ENCODE results near the gene RPL22. TPM values are rescaled to one million over a fixed set of nuclear protein-coding genes. Genes with fewer than 3 reads are reported as not detected.
A peak's percentile ranks its signal among the peaks of the same experiment; 100 is the strongest.

The RPL22 gene
- total and polyA plus RNA-seq, 2 of the 4 experiments (the other 2 are of a cell fraction) = 26.2 to 131 TPM

GRCh38 chr1:6185635-6186382 is 13.6 kb downstream of the RPL22 start:
- H3K56ac ChIP-seq (ENCODE audit: extremely low read depth, insufficient read depth, low read length) = no peak overlapping the region
- no peak overlapping the region for H3K4ac ChIP-seq (ENCODE audit: low read depth, low read length)
- H2AK9ac ChIP-seq (replicated peaks; ENCODE audit: low read depth, low read length, poor library complexity) = no peak overlapping the region
- H3K4me2 ChIP-seq (ENCODE audit: low read depth, low read length) = peak overlapping the region; percentile 17; the same call in 1 of the 2 replicates
- H2AFZ ChIP-seq (replicated peaks; ENCODE audit: low read length, poor library complexity) = no peak overlapping the region
- peaks cover 60% of the 10 kb centered on the region for H4K20me1 ChIP-seq (ENCODE audit: insufficient read depth, low read length)
- no peak overlapping the region for H2BK5ac ChIP-seq (ENCODE audit: low read depth, low read length, poor library complexity, severe bottlenecking)
- no peaks in the 10 kb centered on the region for H3K9me3 ChIP-seq (ENCODE audit: control insufficient read depth, insufficient read depth, low read length)
- 20% methylated on average over 1 of the region's 10 CpGs; no CpG with 5 or more reads in 1 of the 2 experiments for WGBS, 2 experiments (ENCODE audit: extremely low coverage in 2 of 2, insufficient read length in 1 of 2)
- ChIA-PET CTCF (interaction anchor here (0.9 kb wide), 1 partner anchor 12 kb away, joined by 5 read pairs; no protein-coding TSS in a partner anchor), POLR2A (ENCODE audit: unreplicated experiment) (no interaction called here)
- peaks cover 14% of the 10 kb centered on the region for H3K4me1 ChIP-seq (ENCODE audit: control insufficient read depth, insufficient read depth, low read length)
- intact Hi-C loops (cut with micrococcal nuclease) = loop anchor here (1.0 to 2.0 kb wide), 2 partner anchors 83 to 133 kb away; no protein-coding TSS in a partner anchor
- in situ Hi-C loops (cut with MboI; ENCODE audit: low sequenced_read_pairs) = no loop called here
- TSS peak; percentile 95 for BruUV-seq (replicated peaks)
- no peak overlapping the region for H4K91ac ChIP-seq (ENCODE audit: insufficient read depth, low read depth, low read length)
- no peak overlapping the region for H2BK15ac ChIP-seq (ENCODE audit: low read depth, low read length)
- H3K9me1 ChIP-seq (ENCODE audit: insufficient read depth, low read length) = peaks cover 15% of the 10 kb centered on the region
- TF ChIP-seq RAD21 (IDR thresholded peaks at IDR 0.05; ENCODE audit: low read length) (peak; percentile 44), USF2 (IDR thresholded peaks at IDR 0.05; ENCODE audit: low read depth, low read length) (no peak), SMC3 (IDR thresholded peaks at IDR 0.05; ENCODE audit: low read depth, low read length) (peak; percentile 38; the same call in 1 of the 2 replicates), MXI1 (IDR thresholded peaks at IDR 0.05; ENCODE audit: borderline replicate concordance, low read depth, low read length) (no peak), CTCF (conservative IDR thresholded peaks at IDR 0.05; ENCODE audit: low read depth, low read length) (peak; percentile 54)
- H3K23ac ChIP-seq (ENCODE audit: low read depth, low read length) = no peak overlapping the region
- no peak overlapping the region for H4K5ac ChIP-seq (ENCODE audit: low read depth, low read length)
- H2AK5ac ChIP-seq (ENCODE audit: low read depth, low read length) = no peak overlapping the region
- H3K18ac ChIP-seq (ENCODE audit: low read depth, low read length) = no peak overlapping the region
- ATAC-seq (ENCODE audit: low read depth) (peak; percentile 59), DNase-seq (peak; percentile 41)
- H3K9ac ChIP-seq (ENCODE audit: low read depth, low read length) = no peak overlapping the region
- dilution Hi-C loops (cut with HindIII; ENCODE audit: low sequenced_read_pairs, unreplicated experiment) = no loop called here
- H3K4me3 ChIP-seq (ENCODE audit: insufficient read depth, low read depth, low read length) = no peak overlapping the region
- peaks cover 20 to 39% of the 10 kb centered on the region in 2 experiments for H3K79me1 ChIP-seq (ENCODE audit: low read depth in 1 of 2, low read length in 2 of 2)
- peaks cover 38% of the 10 kb centered on the region for H3K36me3 ChIP-seq (ENCODE audit: control insufficient read depth, insufficient read depth, low read length)
- peaks cover 5% of the 10 kb centered on the region; the same call in 1 of the 2 replicates for H3K27me3 ChIP-seq (ENCODE audit: control insufficient read depth, insufficient read depth, low read length)
- no peak overlapping the region for H4K8ac ChIP-seq (ENCODE audit: low read depth in 2 of 2, low read length in 2 of 2)
- H2BK120ac ChIP-seq (ENCODE audit: low read depth, low read length) = no peak overlapping the region
- H3K27ac ChIP-seq (ENCODE audit: insufficient read depth, low read length) = no peak overlapping the region
- H2BK20ac ChIP-seq (ENCODE audit: low read depth, low read length) = no peak overlapping the region
- no peak overlapping the region for H3K14ac ChIP-seq (replicated peaks; ENCODE audit: low read depth, low read length)

Data from IMR-90 (cell line).